GM19193 (cell line): ENCODE results near the gene CABLES1.

ENCODE experiments used
- POLR2A ChIP-seq: IDR thresholded peaks from 4 replicates; pipeline ENCODE4 v1.6.1; 2011; ENCODE audit not compliant: insufficient read depth, insufficient read length; ENCODE audit errors: extremely low read depth

The CABLES1 gene

GRCh38 chr18:23228102-23229061 is 93.1 kb downstream of the CABLES1 start:
- peak; percentile 44 for TF ChIP-seq POLR2A

GRCh38 chr18:23229472-23229871 is 94.2 kb downstream of the CABLES1 start:
- TF ChIP-seq POLR2A, result no peak

- TF ChIP-seq POLR2A, result no peak
These were observed 95.4 kb downstream of the CABLES1 start for GRCh38 chr18:23230686-23231085.

- no peak for TF ChIP-seq POLR2A
These were observed 96.2 kb downstream of the CABLES1 start for GRCh38 chr18:23231340-23232021.

GRCh38 chr18:23232331-23232730 is 97.0 kb downstream of the CABLES1 start:
- no peak for TF ChIP-seq POLR2A

GRCh38 chr18:23234619-23235018 is 99.3 kb downstream of the CABLES1 start:
- no peak for TF ChIP-seq POLR2A

GRCh38 chr18:23235336-23235735 is 100.1 kb downstream of the CABLES1 start:
- no peak for TF ChIP-seq POLR2A

- TF ChIP-seq POLR2A, result no peak
These were observed 100.6 kb downstream of the CABLES1 start for GRCh38 chr18:23235860-23236259.

GRCh38 chr18:23236876-23237468 is 101.7 kb downstream of the CABLES1 start:
- TF ChIP-seq POLR2A, result no peak

GRCh38 chr18:23237524-23238151 is 102.4 kb downstream of the CABLES1 start:
- peak; percentile 16 for TF ChIP-seq POLR2A

- TF ChIP-seq POLR2A, result no peak
These were observed 102.9 kb downstream of the CABLES1 start for GRCh38 chr18:23238152-23238531.

GRCh38 chr18:23238651-23239349 is 103.5 kb downstream of the CABLES1 start:
- TF ChIP-seq POLR2A, result no peak

GRCh38 chr18:23239350-23239692 is 104.0 kb downstream of the CABLES1 start:
- no peak for TF ChIP-seq POLR2A

GRCh38 chr18:23239885-23240608 is 104.8 kb downstream of the CABLES1 start:
- TF ChIP-seq POLR2A, result no peak
